ENCODE results near the gene NKAIN2.

DNA sequence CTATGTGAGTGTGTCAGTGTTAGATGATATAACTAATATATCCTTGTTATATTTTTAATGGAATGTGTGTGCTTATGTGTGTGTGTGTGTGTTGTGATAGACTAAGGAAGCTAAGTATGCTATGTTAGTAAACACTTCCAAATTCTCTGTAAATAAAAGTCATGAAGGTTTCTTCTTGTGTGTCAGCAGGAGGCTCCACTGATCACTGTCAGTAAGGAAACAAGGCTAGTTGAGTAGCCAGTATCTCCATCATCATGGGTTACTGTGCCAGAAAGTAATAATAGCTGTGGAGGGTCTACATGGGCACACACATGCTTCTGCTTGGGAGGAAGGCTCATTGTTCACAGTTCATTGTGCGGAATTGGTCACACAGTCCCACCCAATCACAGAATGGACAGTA is 855.8 kb downstream of the NKAIN2 start:
- TF ChIP-seq, protein P1, sequence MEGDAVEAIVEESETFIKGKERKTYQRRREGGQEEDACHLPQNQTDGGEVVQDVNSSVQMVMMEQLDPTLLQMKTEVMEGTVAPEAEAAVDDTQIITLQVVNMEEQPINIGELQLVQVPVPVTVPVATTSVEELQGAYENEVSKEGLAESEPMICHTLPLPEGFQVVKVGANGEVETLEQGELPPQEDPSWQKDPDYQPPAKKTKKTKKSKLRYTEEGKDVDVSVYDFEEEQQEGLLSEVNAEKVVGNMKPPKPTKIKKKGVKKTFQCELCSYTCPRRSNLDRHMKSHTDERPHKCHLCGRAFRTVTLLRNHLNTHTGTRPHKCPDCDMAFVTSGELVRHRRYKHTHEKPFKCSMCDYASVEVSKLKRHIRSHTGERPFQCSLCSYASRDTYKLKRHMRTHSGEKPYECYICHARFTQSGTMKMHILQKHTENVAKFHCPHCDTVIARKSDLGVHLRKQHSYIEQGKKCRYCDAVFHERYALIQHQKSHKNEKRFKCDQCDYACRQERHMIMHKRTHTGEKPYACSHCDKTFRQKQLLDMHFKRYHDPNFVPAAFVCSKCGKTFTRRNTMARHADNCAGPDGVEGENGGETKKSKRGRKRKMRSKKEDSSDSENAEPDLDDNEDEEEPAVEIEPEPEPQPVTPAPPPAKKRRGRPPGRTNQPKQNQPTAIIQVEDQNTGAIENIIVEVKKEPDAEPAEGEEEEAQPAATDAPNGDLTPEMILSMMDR (IDR thresholded peaks at IDR 0.05), result no peak; the same call in 1 of the 2 replicates
- TF ChIP-seq ZFX (IDR thresholded peaks at IDR 0.05; ENCODE audit: borderline replicate concordance), result no peak

Data from 22Rv1 (cell line).